K562 (cell line): ENCODE measurements around the gene ACSF3. TPM values are rescaled to one million over a fixed set of nuclear protein-coding genes. Genes with fewer than 3 reads are reported as not detected.

ENCODE experiments used
- ATAC-seq: fragments of 200-7000 bp; cut with Tn5 transposase; 3 replicates; pipeline ENCODE4 v1.9.1; 2020; ENCODE audit warnings: moderate library complexity
- BruUV-seq: library from RNA; stranded (reverse); fragments of 400-500 nt; replicated peaks from 2 replicates; lab custom pipeline; 2021; lab: Mats Ljungman, UMichigan
- CTCF ChIA-PET: fragments of 300-600 bp; formaldehyde crosslinking; extraction: SDS; loops from one replicate; lab custom pipeline; 2021; ENCODE audit warnings: low intra/inter-chr PET ratio; lab: Yijun Ruan, JAX
- POLR2A ChIA-PET: fragments of 300-600, 350-650 bp; sonication (Branson Sonifier 250); formaldehyde crosslinking; extraction: SDS; loops from one replicate; lab custom pipeline; 2021; ENCODE audit warnings: antibody characterized with exemption, inconsistent platforms; lab: Yijun Ruan, JAX
- DNase-seq, 4 experiments: peaks; one replicate each; pipeline versions ENCODE4 v3.0.0 to v3.0.0-alpha.2; 2011 to 2018; ENCODE audit warnings: low spot score in 3 of 4, mixed read lengths in 3 of 4; ENCODE audit errors: extremely low read depth in 1 of 4
- FAIRE-seq: peaks from 2 replicates; lab custom pipeline; 2011; peaks lifted over from hg19 to GRCh38; lab: Jason Lieb, UNC
- H2AFZ ChIP-seq: 2 replicates; pipeline ENCODE4 v1.6.0; 2011; ENCODE audit warnings: low read depth, low read length, control low read depth, inconsistent platforms
- H3K27ac ChIP-seq: fragments of 200-600 bp; 3 replicates; pipeline ENCODE4 v1.8.0; 2011; ENCODE audit warnings: low read depth, mild to moderate bottlenecking, control low read depth, inconsistent platforms, low read length, moderate library complexity, mixed read lengths; ENCODE audit errors: extremely low read depth
- H3K27me3 ChIP-seq, 2 experiments: fragments of 300-600 bp in 1 of 2; 2 replicates in 1 of 2; 3 replicates in 1 of 2; pipeline versions ENCODE4 v1.6.0 to v1.8.0; 2011; ENCODE audit warnings: inconsistent platforms in 2 of 2, low read length in 2 of 2, mild to moderate bottlenecking in 1 of 2, mixed read lengths in 1 of 2, moderate library complexity in 1 of 2; ENCODE audit not compliant: control insufficient read depth in 2 of 2, insufficient read depth in 2 of 2
- H3K36me3 ChIP-seq: fragments of 300-600 bp; 3 replicates; pipeline ENCODE4 v1.8.0; 2011; ENCODE audit warnings: mild to moderate bottlenecking, low read length, inconsistent platforms; ENCODE audit not compliant: control insufficient read depth, insufficient read depth
- H3K4me1 ChIP-seq, 2 experiments: fragments of 200-600 bp in 1 of 2; replicated peaks in 1 of 2; 2 replicates in 1 of 2; 3 replicates in 1 of 2; pipeline versions ENCODE4 v1.5.1 to v1.8.0; 2011; ENCODE audit warnings: inconsistent platforms in 2 of 2, low read length in 2 of 2, mild to moderate bottlenecking in 1 of 2, mixed read lengths in 1 of 2, moderate library complexity in 1 of 2; ENCODE audit not compliant: control insufficient read depth in 2 of 2, insufficient read depth in 2 of 2
- H3K4me2 ChIP-seq: 2 replicates; pipeline ENCODE4 v1.6.1; 2011; ENCODE audit warnings: low read length, control low read depth, inconsistent platforms, mixed read lengths; ENCODE audit not compliant: insufficient read depth
- H3K4me3 ChIP-seq: fragments of 200-600 bp; sonication (generic), shearing (Covaris generic); 2 replicates; pipeline ENCODE4 v1.5.1; 2016; ENCODE audit warnings: control low read depth, inconsistent platforms
- H3K79me2 ChIP-seq: fragments of 200-600 bp; 3 replicates; pipeline ENCODE4 v1.8.0; 2011; ENCODE audit warnings: low read length, inconsistent platforms; ENCODE audit not compliant: control insufficient read depth, insufficient read depth
- H3K9ac ChIP-seq, 2 experiments: 2 replicates each; pipeline versions ENCODE4 v1.6.0 to v1.6.1; 2011; ENCODE audit warnings: low read depth in 2 of 2, low read length in 2 of 2, control low read depth in 1 of 2, inconsistent platforms in 1 of 2, mild to moderate bottlenecking in 1 of 2, mixed read lengths in 1 of 2; ENCODE audit not compliant: insufficient read depth in 1 of 2
- H3K9me1 ChIP-seq: one replicate; pipeline ENCODE4 v1.6.0; 2011; ENCODE audit warnings: inconsistent platforms, mild to moderate bottlenecking, low read length, moderate library complexity; ENCODE audit not compliant: control insufficient read depth, insufficient read depth
- H3K9me3 ChIP-seq: replicated peaks from 2 replicates; pipeline ENCODE4 v1.5.1; 2011; ENCODE audit warnings: low read depth, low read length, inconsistent platforms; ENCODE audit not compliant: control insufficient read depth, insufficient read depth
- H4K20me1 ChIP-seq: replicated peaks from 2 replicates; pipeline ENCODE4 v1.6.1; 2011; ENCODE audit warnings: low read length, inconsistent platforms, mixed read lengths; ENCODE audit not compliant: control insufficient read depth, insufficient read depth
- ADNP ChIP-seq: fragments of 200-800 bp; sonication (Bioruptor generic); IDR thresholded peaks from 2 replicates; pipeline ENCODE4 v1.6.1; 2016; ENCODE audit warnings: missing genetic modification characterization, missing compliant biosample characterization
- ARNT ChIP-seq, 2 experiments: fragments of 450-650 bp; IDR thresholded peaks; 2 replicates each; pipeline ENCODE4 v1.6.1; 2016; ENCODE audit warnings: mild to moderate bottlenecking in 1 of 2
- BMI1 ChIP-seq: fragments of 150-350 bp; IDR thresholded peaks from 2 replicates; pipeline ENCODE4 v1.6.1; 2014; ENCODE audit warnings: low read length
- CBX3 ChIP-seq, 2 experiments: IDR thresholded peaks; 1 replicate in 1 of 2; 2 replicates in 1 of 2; pipeline ENCODE4 v1.6.1; 2012; ENCODE audit warnings: inconsistent platforms in 2 of 2, low read length in 2 of 2, borderline replicate concordance in 1 of 2, control low read depth in 1 of 2
- DEAF1 ChIP-seq: fragments of 450-650 bp; formaldehyde crosslinking; IDR thresholded peaks from 2 replicates; pipeline ENCODE4 v1.4.0; 2020; ENCODE audit warnings: mild to moderate bottlenecking, moderate library complexity
- FOXK1 ChIP-seq: sonication (generic); formaldehyde crosslinking; IDR thresholded peaks from 2 replicates; pipeline ENCODE4 v1.8.0; 2022; ENCODE audit warnings: missing genetic modification reagents, mild to moderate bottlenecking, borderline replicate concordance
- HDAC1 ChIP-seq, 2 experiments: fragments of 450-650 bp; IDR thresholded peaks; 2 replicates each; pipeline ENCODE4 v1.6.1; 2016 to 2017; ENCODE audit warnings: inconsistent platforms in 1 of 2, mild to moderate bottlenecking in 1 of 2, moderate library complexity in 1 of 2
- HOXB6 ChIP-seq: fragments of 250-450 bp; sonication (Bioruptor Pico); IDR thresholded peaks from 2 replicates; pipeline ENCODE4 v1.5.1; 2022; ENCODE audit warnings: mild to moderate bottlenecking, borderline replicate concordance
- TRIM24 ChIP-seq, 2 experiments: fragments of 450-650 bp; IDR thresholded peaks; 2 replicates each; pipeline ENCODE4 v1.6.1; 2016
- TSHZ1 ChIP-seq: fragments of 250-450 bp; sonication (Bioruptor Pico); IDR thresholded peaks from 2 replicates; pipeline ENCODE4 v1.4.0; 2020; ENCODE audit warnings: mild to moderate bottlenecking, moderate library complexity
- YY1 ChIP-seq, 3 experiments: IDR thresholded peaks; 2 replicates each; pipeline ENCODE4 v1.6.1; 2011; ENCODE audit warnings: low read length in 2 of 3, mild to moderate bottlenecking in 2 of 3, moderate library complexity in 2 of 3, borderline replicate concordance in 1 of 3, control low read depth in 1 of 3, low read depth in 1 of 3; ENCODE audit not compliant: insufficient read depth in 3 of 3, insufficient replicate concordance in 2 of 3, control insufficient read depth in 1 of 3, insufficient read length in 1 of 3; ENCODE audit errors: extremely low read depth in 1 of 3
- WGBS: fragments of 100-300 bp; shearing (Covaris generic); methylation state at CpG from one replicate; pipeline ENCODE4 v1.1.6; 2016; ENCODE audit warnings: low coverage, mixed read lengths; ENCODE audit not compliant: insufficient coverage; ENCODE audit errors: missing lambda C conversion rate; 5-methylcytosine and 5-hydroxymethylcytosine counted together
- in situ Hi-C: fragments of 300-500 bp; cut with MboI; formaldehyde crosslinking; loops from 4 replicates; pipeline ENCODE4 v1.15.0; 2018; ENCODE audit warnings: inconsistent platforms, mixed read lengths
- intact Hi-C: fragments of 100-400 bp; cut with micrococcal nuclease; formaldehyde crosslinking; loops from 2 replicates; pipeline ENCODE4 v1.14.2; 2022
- polyA plus RNA-seq, 8 experiments: library from polyadenylated mRNA; depleted of rRNA in 4 of 8; stranded (reverse) in 5 of 8; unstranded in 3 of 8; fragments of >200 nt; fragmentation: Nextera tagmentation in 2 of 8; fragmentation: Illumina TruSeq in 1 of 8; extraction: Ambion mirVana in 2 of 8; extraction: Trizol in 1 of 8; gene quantifications; 2 replicates each; pipeline versions ENCODE4 v1.2.1 to v1.2.3, GENCODE V29; 2011 to 2014; ENCODE audit warnings: inconsistent platforms in 1 of 8, missing spikeins in 1 of 8
- total RNA-seq, 7 experiments: library from RNA; depleted of rRNA in 6 of 7; stranded (reverse); fragments of >200 nt in 6 of 7; fragmentation: Illumina TruSeq in 2 of 7; extraction: Trizol in 2 of 7; gene quantifications; 2 replicates each; pipeline versions ENCODE4 v1.2.1 to v1.2.3, GENCODE V29; 2011 to 2021; ENCODE audit warnings: low replicate concordance in 1 of 7
- TF ChIP-seq, protein P1 (sequence below): fragments of 450-650 bp; formaldehyde crosslinking; IDR thresholded peaks from 2 replicates; pipeline ENCODE4 v1.4.0; 2020; ENCODE audit warnings: mild to moderate bottlenecking, moderate library complexity

Gene ACSF3
- total and polyA plus RNA-seq, 9 of the 15 experiments (the other 6 are each of a cell fraction or from before 2014, with no cell fraction given) = 0.77 to 32.8 (median 14.7) TPM

GRCh38 chr16:89077076-89077475, 16.6 kb upstream of the ACSF3 start (continued):
- TF ChIP-seq FOXK1 (CRISPR knock-in tag) = no peak
- no peak for TF ChIP-seq TSHZ1 (CRISPR knock-in tag)
- TF ChIP-seq, all 486 proteins: peak for 0

- in situ Hi-C loops = no loop called here
- H3K27me3 ChIP-seq = peaks cover 17 to 43% of the 10 kb centered on the region in 2 experiments; a peak in 3 of 5 replicates
- TF ChIP-seq HOXB6 (CRISPR knock-in tag) = no peak
- TF ChIP-seq YY1 (IDR thresholded peaks at IDR 0.05; ENCODE audit: borderline replicate concordance in 1 of 3, control insufficient read depth in 1 of 3, extremely low read depth in 1 of 3, insufficient read depth in 3 of 3, insufficient read length in 1 of 3, insufficient replicate concordance in 2 of 3, low read depth in 1 of 3, low read length in 2 of 3) = no peak
- TF ChIP-seq TRIM24 (IDR thresholded peaks at IDR 0.05) = no peak
- TF ChIP-seq ARNT (IDR thresholded peaks at IDR 0.05) = no peak
- no peak for TF ChIP-seq DEAF1 (CRISPR knock-in tag)
- no peak for TF ChIP-seq HDAC1 (IDR thresholded peaks at IDR 0.05)
- TF ChIP-seq, protein P1, sequence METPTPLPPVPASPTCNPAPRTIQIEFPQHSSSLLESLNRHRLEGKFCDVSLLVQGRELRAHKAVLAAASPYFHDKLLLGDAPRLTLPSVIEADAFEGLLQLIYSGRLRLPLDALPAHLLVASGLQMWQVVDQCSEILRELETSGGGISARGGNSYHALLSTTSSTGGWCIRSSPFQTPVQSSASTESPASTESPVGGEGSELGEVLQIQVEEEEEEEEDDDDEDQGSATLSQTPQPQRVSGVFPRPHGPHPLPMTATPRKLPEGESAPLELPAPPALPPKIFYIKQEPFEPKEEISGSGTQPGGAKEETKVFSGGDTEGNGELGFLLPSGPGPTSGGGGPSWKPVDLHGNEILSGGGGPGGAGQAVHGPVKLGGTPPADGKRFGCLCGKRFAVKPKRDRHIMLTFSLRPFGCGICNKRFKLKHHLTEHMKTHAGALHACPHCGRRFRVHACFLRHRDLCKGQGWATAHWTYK (CRISPR knock-in tag) = no peak
- TF ChIP-seq ADNP (tag) = no peak
- no peak for TF ChIP-seq CBX3 (IDR thresholded peaks at IDR 0.05; ENCODE audit: borderline replicate concordance in 1 of 2, low read length in 2 of 2)
- no peak for TF ChIP-seq BMI1
These were observed 15.5 kb upstream of the ACSF3 start for GRCh38 chr16:89078172-89078571.

More at GRCh38 chr16:89078172-89078571, 15.5 kb upstream of the ACSF3 start:
- no peaks in the 10 kb centered on the region for H4K20me1 ChIP-seq
- BruUV-seq = no TSS peak
- no peak overlapping the region for H3K4me2 ChIP-seq
- H2AFZ ChIP-seq = no peak overlapping the region
- H3K36me3 ChIP-seq = no peaks in the 10 kb centered on the region
- H3K9me1 ChIP-seq = no peaks in the 10 kb centered on the region
- peaks cover 22% of the 10 kb centered on the region for H3K9me3 ChIP-seq
- 21% methylated on average over 8 of the region's 8 CpGs for WGBS
- no peak overlapping the region for H3K4me3 ChIP-seq
- no peak overlapping the region for H3K9ac ChIP-seq
- intact Hi-C loops = no loop called here
- no peaks in the 10 kb centered on the region for H3K79me2 ChIP-seq
- H3K27ac ChIP-seq = no peak overlapping the region
- CTCF ChIA-PET = no interaction called here
- no peak for FAIRE-seq
- DNase-seq = no peak
- H3K4me1 ChIP-seq = peaks cover 0 to 27% of the 10 kb centered on the region in 2 experiments; a peak in 2 of 5 replicates
- POLR2A ChIA-PET = interaction anchor here (0.6 kb wide), 2 partner anchors 65 to 181 kb away, joined by 3 to 4 read pairs; no protein-coding TSS in a partner anchor
- ATAC-seq = no peak
